GM13977 (cell line): ENCODE data around the gene MAT2A.

ENCODE experiments used
- DNase-seq: peaks from one replicate; pipeline ENCODE4 v3.0.0; 2012; ENCODE audit warnings: low spot score
- in situ Hi-C: fragments of 300-500 bp; cut with MboI; formaldehyde crosslinking; loops from one replicate; pipeline ENCODE4 v1.12.0; 2022; ENCODE audit warnings: low sequenced_read_pairs, low pct_unique_long_range_greater_than_20kb, mixed read lengths, inconsistent platforms; ENCODE audit not compliant: unreplicated experiment
- TF ChIP-seq, protein P1 (sequence below): IDR thresholded peaks from 2 replicates; pipeline ENCODE4 v1.5.1; 2012; ENCODE audit warnings: mild to moderate bottlenecking, control low read depth; ENCODE audit not compliant: insufficient read depth; ENCODE audit errors: extremely low read depth, missing control alignments

Gene MAT2A

GRCh38 chr2:85538507-85539360 lies at the start of gene MAT2A:
Gene MAT2A (plus strand): TSS chr2:85539168. CDS start chr2:85539288, 120 bp downstream.
- peak; percentile 95 for DNase-seq
- in situ Hi-C loops: no loop called here
- TF ChIP-seq, protein P1, sequence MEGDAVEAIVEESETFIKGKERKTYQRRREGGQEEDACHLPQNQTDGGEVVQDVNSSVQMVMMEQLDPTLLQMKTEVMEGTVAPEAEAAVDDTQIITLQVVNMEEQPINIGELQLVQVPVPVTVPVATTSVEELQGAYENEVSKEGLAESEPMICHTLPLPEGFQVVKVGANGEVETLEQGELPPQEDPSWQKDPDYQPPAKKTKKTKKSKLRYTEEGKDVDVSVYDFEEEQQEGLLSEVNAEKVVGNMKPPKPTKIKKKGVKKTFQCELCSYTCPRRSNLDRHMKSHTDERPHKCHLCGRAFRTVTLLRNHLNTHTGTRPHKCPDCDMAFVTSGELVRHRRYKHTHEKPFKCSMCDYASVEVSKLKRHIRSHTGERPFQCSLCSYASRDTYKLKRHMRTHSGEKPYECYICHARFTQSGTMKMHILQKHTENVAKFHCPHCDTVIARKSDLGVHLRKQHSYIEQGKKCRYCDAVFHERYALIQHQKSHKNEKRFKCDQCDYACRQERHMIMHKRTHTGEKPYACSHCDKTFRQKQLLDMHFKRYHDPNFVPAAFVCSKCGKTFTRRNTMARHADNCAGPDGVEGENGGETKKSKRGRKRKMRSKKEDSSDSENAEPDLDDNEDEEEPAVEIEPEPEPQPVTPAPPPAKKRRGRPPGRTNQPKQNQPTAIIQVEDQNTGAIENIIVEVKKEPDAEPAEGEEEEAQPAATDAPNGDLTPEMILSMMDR: peak; percentile 76

DNA sequence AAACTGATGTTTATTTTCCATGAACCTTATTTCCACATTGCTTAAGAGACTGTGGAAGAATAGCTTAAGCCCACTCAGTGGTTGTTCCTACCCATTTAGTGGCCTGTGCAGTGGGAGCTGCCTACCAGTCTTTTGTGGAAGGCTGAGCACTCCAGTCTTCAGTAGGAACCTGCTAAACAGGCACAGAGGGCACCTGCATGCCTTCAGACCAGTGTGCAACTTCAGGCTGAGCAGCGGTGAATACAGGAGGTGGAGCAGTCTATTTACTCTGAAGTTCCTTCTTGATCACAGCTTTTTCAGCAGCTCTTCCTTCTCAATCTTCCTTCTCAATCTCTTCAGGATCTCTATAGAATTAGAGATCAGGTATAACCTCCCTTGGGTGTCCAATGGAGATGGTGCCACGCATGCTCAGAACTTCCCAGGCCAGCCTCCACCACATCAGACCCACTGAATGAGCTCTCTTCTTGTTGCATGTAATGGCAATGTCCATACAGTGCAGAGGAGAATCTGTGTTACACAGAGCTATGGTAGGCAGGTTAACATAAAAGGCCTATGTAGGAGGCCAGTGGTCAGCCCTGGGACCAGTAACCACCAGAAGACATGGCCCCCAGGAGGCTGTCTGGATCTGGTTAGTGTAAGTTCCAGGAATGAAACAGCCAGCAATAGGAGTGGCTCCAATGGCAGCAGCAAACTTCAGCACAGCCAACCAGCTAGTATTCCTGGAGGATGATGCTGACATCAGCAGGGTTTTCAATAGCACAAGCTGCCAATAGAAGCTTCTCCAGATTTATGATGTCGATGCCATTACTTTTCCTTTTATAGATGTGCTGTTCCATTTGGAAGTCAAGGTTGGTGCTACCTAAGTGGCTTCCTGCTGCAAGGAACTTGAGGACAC lies 47.9 kb upstream of the MAT2A start:
- TF ChIP-seq, protein P1: no peak
- in situ Hi-C loops: no loop called here
- no peak for DNase-seq

GRCh38 chr2:85496436-85496835 lies 42.5 kb upstream of the MAT2A start:
- TF ChIP-seq, protein P1: no peak
- no peak for DNase-seq
- in situ Hi-C loops: no loop called here

- no peak for DNase-seq
- TF ChIP-seq, protein P1: no peak
- in situ Hi-C loops: no loop called here
These were observed 40.9 kb upstream of the MAT2A start for GRCh38 chr2:85497944-85498630.

- TF ChIP-seq, protein P1: no peak
- in situ Hi-C loops: no loop called here
- DNase-seq: no peak
These were observed 37.7 kb upstream of the MAT2A start for GRCh38 chr2:85501248-85501647.

- TF ChIP-seq, protein P1: no peak
- in situ Hi-C loops: no loop called here
- DNase-seq: no peak
These were observed 36.2 kb upstream of the MAT2A start for GRCh38 chr2:85502720-85503119.
